GM06990 (cell line): Measurements from ENCODE around the gene CHST4.

Experiments
- DNase-seq: peaks from one replicate; pipeline ENCODE4 v3.0.0-alpha.2; 2011; ENCODE audit not compliant: insufficient read length; ENCODE audit errors: extremely low read depth
- H3K27me3 ChIP-seq: replicated peaks from 2 replicates; pipeline ENCODE4 v1.6.0; 2011; ENCODE audit warnings: low read length; ENCODE audit not compliant: control insufficient read depth, insufficient read depth
- H3K36me3 ChIP-seq: 2 replicates; pipeline ENCODE4 v1.5.1; 2011; ENCODE audit warnings: low read length; ENCODE audit not compliant: control insufficient read depth, insufficient read depth
- H3K4me3 ChIP-seq: replicated peaks from 2 replicates; pipeline ENCODE4 v1.5.1; 2011; ENCODE audit warnings: low read depth, mild to moderate bottlenecking, control low read depth, low read length
- TF ChIP-seq, protein P1 (sequence below): IDR thresholded peaks from 2 replicates; pipeline ENCODE4 v1.5.1; 2011; ENCODE audit warnings: low read length, control low read depth, mild to moderate bottlenecking, inconsistent platforms; ENCODE audit not compliant: insufficient read depth, poor library complexity, severe bottlenecking

CHST4 gene

GRCh38 chr16:71526111-71526631 lies at the start of gene CHST4:
Gene CHST4 (plus strand): TSS chr16:71526426. CDS start chr16:71536678, 10,252 bp downstream.
- TF ChIP-seq, protein P1, sequence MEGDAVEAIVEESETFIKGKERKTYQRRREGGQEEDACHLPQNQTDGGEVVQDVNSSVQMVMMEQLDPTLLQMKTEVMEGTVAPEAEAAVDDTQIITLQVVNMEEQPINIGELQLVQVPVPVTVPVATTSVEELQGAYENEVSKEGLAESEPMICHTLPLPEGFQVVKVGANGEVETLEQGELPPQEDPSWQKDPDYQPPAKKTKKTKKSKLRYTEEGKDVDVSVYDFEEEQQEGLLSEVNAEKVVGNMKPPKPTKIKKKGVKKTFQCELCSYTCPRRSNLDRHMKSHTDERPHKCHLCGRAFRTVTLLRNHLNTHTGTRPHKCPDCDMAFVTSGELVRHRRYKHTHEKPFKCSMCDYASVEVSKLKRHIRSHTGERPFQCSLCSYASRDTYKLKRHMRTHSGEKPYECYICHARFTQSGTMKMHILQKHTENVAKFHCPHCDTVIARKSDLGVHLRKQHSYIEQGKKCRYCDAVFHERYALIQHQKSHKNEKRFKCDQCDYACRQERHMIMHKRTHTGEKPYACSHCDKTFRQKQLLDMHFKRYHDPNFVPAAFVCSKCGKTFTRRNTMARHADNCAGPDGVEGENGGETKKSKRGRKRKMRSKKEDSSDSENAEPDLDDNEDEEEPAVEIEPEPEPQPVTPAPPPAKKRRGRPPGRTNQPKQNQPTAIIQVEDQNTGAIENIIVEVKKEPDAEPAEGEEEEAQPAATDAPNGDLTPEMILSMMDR, result no peak
- no peak for DNase-seq
- peak within 1 kb of the TSS; percentile 22; the same call in 1 of the 2 replicates for H3K4me3 ChIP-seq
- H3K36me3 ChIP-seq, result no peaks in the 10 kb centered on the region
- no peaks in the 10 kb centered on the region for H3K27me3 ChIP-seq

DNA sequence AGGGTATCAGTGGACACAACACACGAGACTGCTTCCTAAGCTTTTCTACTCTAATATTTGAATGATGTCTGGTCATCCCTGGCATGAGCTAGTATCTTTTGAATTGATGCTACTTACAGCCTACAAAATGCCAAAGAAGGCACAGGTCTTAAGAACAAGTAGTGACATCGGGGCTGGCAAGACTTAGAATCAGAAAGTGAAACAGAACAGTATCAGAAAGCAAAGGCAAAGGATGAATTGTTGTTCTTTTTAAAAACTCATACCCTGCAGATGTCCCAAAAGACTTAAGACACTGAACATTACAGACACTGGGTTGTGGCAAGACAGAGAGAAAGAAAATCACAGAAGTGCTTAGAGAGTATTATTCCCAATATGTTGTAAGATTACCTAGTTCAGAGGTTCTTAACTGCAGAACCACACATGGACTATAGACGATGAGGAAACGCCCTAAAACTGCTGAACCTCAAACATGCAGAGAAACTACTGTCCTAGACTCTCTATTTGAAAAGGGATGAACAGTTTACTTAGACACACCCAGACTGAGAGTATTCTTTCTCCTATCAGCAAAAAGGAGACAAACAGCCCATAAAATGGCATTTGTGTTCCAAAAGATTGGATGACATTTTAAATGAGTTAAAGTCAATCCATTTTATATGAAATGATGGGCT lies 49.6 kb upstream of the CHST4 start:
- DNase-seq, result no peak
- H3K4me3 ChIP-seq, result 0 out of 2 replicates have a peak overlapping the region, but pooled peaks have one; percentile 3
- TF ChIP-seq, protein P1, result no peak

GRCh38 chr16:71479420-71479819 lies 46.8 kb upstream of the CHST4 start:
- Histone ChIP-seq H3K36me3 (no peaks in the 10 kb centered on the region; the same call in 1 of the 2 replicates), H3K27me3 (no peaks in the 10 kb centered on the region), H3K4me3 (no peak overlapping the region)
- DNase-seq, result no peak
- TF ChIP-seq, protein P1, result peak; percentile 47

More for the DNA sequence above, 49.6 kb upstream of the CHST4 start:
- Histone ChIP-seq H3K36me3 (no peaks in the 10 kb centered on the region; the same call in 1 of the 2 replicates), H3K27me3 (no peaks in the 10 kb centered on the region)

- no peaks in the 10 kb centered on the region for H3K27me3 ChIP-seq
- no peak for DNase-seq
These were observed 45.3 kb upstream of the CHST4 start for GRCh38 chr16:71480956-71481355.

GRCh38 chr16:71482569-71482968 lies 43.7 kb upstream of the CHST4 start:
- Histone ChIP-seq H3K36me3 (no peaks in the 10 kb centered on the region), H3K4me3 (no peak overlapping the region), H3K27me3 (no peaks in the 10 kb centered on the region)
- TF ChIP-seq, protein P1, result no peak
- DNase-seq, result no peak

More at GRCh38 chr16:71480956-71481355, 45.3 kb upstream of the CHST4 start:
- H3K36me3 ChIP-seq, result no peaks in the 10 kb centered on the region
- no peak overlapping the region for H3K4me3 ChIP-seq
- TF ChIP-seq, protein P1, result no peak
